Gastrocnemius medialis (tissue), 4 donors: ENCODE measurements around the gene OR5H2.

Experiments used
- POLR2A ChIP-seq, 2 donors: fragments of 450-650 bp; IDR thresholded peaks; one replicate each; pipeline ENCODE4 v1.6.1; 2017; ENCODE audit warnings: antibody characterized with exemption in 2 of 2, mild to moderate bottlenecking in 2 of 2, moderate library complexity in 2 of 2
- TF ChIP-seq, protein P1 (sequence below), 5 experiments: fragments of 450-650 bp in 3 of 5; fragments of 200-600 bp in 2 of 5; sonication (generic) in 2 of 5; IDR thresholded peaks in 4 of 5; conservative IDR thresholded peaks in 1 of 5; 1 replicate in 4 of 5; 2 replicates in 1 of 5; pipeline ENCODE4 v1.5.1; 2016 to 2019; ENCODE audit warnings: antibody characterized with exemption in 5 of 5, mild to moderate bottlenecking in 3 of 5, moderate library complexity in 3 of 5

DNA sequence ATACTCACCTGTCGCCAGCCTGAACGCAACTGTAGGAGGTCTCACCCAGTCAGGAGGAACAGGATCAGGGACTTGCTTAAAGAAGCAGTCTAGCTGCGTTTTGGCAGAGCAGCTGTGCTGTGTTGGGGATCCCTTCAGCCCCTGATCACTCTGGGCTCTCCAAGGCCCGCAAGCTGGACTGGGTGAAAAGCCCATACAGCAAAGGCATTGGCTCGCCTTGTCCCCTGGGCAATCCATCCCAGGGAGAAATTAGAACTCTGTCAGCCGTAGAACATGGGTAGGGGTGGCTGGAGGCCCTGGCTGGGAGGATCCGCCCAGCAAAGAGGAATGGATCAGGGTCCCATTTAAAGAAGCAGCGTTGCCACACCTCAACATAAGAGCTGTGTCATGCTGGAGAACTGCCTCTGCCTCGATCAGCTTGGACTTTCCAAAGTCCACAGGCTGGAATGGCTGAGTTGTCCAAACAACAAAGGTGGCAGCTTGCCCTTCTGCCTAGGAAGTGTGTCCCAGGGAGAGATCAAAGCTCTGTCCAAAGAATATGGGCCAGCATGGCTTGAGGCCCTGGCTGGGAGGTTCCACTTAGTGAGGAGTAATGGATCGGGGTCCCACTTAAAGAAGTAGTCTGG, 9.1 kb downstream of the OR5H2 start:
- TF ChIP-seq, protein P1, sequence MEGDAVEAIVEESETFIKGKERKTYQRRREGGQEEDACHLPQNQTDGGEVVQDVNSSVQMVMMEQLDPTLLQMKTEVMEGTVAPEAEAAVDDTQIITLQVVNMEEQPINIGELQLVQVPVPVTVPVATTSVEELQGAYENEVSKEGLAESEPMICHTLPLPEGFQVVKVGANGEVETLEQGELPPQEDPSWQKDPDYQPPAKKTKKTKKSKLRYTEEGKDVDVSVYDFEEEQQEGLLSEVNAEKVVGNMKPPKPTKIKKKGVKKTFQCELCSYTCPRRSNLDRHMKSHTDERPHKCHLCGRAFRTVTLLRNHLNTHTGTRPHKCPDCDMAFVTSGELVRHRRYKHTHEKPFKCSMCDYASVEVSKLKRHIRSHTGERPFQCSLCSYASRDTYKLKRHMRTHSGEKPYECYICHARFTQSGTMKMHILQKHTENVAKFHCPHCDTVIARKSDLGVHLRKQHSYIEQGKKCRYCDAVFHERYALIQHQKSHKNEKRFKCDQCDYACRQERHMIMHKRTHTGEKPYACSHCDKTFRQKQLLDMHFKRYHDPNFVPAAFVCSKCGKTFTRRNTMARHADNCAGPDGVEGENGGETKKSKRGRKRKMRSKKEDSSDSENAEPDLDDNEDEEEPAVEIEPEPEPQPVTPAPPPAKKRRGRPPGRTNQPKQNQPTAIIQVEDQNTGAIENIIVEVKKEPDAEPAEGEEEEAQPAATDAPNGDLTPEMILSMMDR (IDR thresholded peaks at IDR 0.05 in 4 of 5, conservative IDR thresholded peaks at IDR 0.05 in 1 of 5): no peak
- no peak for TF ChIP-seq POLR2A (IDR thresholded peaks at IDR 0.05)
